ENCODE data around the gene ITGA3.

DNA sequence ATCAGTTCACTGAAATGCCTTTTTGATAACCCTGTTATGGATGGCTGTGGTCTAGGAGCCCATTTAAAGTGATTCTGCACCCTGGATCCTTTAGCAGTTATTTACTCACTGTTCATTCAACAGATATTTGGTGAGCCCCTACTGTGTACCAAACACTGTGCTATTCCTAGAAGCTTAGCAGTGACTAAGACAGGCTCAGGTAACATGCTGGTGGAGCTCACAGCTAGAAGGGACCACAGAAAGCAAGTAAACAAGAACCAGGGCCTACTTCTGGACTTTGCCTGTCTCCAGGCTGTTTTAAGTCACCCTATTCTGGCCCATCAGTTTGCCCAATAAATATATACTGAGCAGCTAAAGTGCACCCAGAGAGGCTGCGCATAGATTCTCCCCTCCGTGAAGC lies 11.1 kb downstream of the ITGA3 start:
- no peak for TF ChIP-seq POLR2A (IDR thresholded peaks at IDR 0.05)
- TF ChIP-seq, protein P1, sequence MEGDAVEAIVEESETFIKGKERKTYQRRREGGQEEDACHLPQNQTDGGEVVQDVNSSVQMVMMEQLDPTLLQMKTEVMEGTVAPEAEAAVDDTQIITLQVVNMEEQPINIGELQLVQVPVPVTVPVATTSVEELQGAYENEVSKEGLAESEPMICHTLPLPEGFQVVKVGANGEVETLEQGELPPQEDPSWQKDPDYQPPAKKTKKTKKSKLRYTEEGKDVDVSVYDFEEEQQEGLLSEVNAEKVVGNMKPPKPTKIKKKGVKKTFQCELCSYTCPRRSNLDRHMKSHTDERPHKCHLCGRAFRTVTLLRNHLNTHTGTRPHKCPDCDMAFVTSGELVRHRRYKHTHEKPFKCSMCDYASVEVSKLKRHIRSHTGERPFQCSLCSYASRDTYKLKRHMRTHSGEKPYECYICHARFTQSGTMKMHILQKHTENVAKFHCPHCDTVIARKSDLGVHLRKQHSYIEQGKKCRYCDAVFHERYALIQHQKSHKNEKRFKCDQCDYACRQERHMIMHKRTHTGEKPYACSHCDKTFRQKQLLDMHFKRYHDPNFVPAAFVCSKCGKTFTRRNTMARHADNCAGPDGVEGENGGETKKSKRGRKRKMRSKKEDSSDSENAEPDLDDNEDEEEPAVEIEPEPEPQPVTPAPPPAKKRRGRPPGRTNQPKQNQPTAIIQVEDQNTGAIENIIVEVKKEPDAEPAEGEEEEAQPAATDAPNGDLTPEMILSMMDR (IDR thresholded peaks at IDR 0.05), result no peak
